Measurements from ENCODE around the gene MRO.

MRO gene

DNA sequence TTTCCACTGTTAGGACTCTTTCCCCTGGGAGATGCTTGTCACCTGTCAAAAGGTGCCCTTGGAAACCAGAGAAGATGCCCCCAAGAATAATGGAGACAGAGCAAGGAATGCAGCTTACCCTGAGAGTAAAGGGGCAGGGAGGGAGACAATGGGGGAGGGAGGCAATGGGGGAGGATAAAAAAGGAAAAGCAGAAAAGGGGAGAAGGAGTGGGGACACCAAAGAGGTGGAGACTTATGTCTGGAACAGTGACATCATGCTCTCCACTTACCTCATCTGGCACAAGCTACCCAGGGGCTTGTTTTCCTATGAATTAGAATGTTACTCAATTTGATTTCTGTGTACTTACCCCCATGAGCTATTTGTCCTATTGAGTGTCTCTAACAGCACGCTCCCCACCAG, 67.9 kb downstream of the MRO start:
- Mint-ChIP-seq H3K4me3 (peak overlapping the region in 1 of 3 experiments; percentile 8), H3K9me3 (no peaks in the 10 kb centered on the region), H3K27me3 (ENCODE audit: low read depth) (peaks cover 3% of the 10 kb centered on the region), H3K27ac (peak overlapping the region in 2 of 3 experiments; percentile 65 to 70), H3K4me1 (peaks cover 54% of the 10 kb centered on the region), H3K36me3 (ENCODE audit: low read depth) (no peaks in the 10 kb centered on the region)
- TF ChIP-seq, protein P1, sequence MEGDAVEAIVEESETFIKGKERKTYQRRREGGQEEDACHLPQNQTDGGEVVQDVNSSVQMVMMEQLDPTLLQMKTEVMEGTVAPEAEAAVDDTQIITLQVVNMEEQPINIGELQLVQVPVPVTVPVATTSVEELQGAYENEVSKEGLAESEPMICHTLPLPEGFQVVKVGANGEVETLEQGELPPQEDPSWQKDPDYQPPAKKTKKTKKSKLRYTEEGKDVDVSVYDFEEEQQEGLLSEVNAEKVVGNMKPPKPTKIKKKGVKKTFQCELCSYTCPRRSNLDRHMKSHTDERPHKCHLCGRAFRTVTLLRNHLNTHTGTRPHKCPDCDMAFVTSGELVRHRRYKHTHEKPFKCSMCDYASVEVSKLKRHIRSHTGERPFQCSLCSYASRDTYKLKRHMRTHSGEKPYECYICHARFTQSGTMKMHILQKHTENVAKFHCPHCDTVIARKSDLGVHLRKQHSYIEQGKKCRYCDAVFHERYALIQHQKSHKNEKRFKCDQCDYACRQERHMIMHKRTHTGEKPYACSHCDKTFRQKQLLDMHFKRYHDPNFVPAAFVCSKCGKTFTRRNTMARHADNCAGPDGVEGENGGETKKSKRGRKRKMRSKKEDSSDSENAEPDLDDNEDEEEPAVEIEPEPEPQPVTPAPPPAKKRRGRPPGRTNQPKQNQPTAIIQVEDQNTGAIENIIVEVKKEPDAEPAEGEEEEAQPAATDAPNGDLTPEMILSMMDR (IDR thresholded peaks at IDR 0.05; ENCODE audit: unreplicated experiment in 3 of 3): no peak

DNA sequence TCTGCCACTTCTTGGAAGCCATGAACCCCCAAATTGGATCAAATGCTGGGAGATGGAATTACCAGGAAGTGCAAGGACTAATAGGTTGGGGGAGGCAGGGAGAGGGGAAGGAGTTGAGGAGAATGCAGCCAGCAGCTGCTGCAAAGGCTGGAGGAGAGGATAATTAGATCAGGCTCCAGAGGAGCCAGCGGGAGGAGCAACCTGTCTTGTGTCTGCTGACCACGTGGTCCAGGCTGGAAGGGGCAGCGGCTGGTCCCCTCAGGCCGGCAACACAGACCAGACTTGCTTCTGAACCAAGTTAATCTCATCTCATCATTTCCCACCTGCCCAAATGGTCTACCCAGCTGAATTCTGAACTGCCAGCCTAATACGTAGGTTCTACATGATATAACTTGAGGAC, 68.3 kb downstream of the MRO start:
- Mint-ChIP-seq H3K4me3 (peak overlapping the region in 1 of 3 experiments; percentile 8), H3K27me3 (ENCODE audit: low read depth) (peaks cover 3% of the 10 kb centered on the region), H3K4me1 (peaks cover 58% of the 10 kb centered on the region), H3K27ac (peak overlapping the region in 2 of 3 experiments; percentile 65 to 70), H3K36me3 (ENCODE audit: low read depth) (no peaks in the 10 kb centered on the region), H3K9me3 (no peaks in the 10 kb centered on the region)
- TF ChIP-seq, protein P1 (IDR thresholded peaks at IDR 0.05; ENCODE audit: unreplicated experiment in 3 of 3): no peak

DNA sequence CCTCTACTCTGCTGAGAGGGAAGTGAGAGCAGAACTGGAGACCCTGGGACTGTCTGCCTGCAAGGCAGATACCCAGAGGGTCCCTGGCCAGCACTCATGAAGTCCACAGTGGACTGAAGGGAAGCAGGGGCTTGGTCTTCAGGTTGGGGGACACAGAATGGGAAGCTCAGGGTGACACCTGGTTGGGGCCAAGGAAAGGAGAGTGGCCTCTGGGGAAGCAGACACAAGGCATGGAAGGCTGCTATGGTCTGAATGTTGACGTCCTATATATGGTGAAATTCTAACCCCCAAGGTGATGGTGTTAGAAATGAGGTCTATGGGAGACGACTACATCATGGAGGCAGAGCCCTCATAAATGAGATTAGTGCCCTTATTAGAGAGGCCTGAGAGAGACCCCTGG, 69.3 kb downstream of the MRO start:
- no peak overlapping the region for H3K27ac Mint-ChIP-seq
- H3K36me3 Mint-ChIP-seq (ENCODE audit: low read depth): no peaks in the 10 kb centered on the region
- no peaks in the 10 kb centered on the region for H3K9me3 Mint-ChIP-seq
- TF ChIP-seq, protein P1 (IDR thresholded peaks at IDR 0.05; ENCODE audit: unreplicated experiment in 3 of 3): no peak
- no peak overlapping the region for H3K4me3 Mint-ChIP-seq
- H3K27me3 Mint-ChIP-seq (ENCODE audit: low read depth): peaks cover 3% of the 10 kb centered on the region
- H3K4me1 Mint-ChIP-seq: peaks cover 61% of the 10 kb centered on the region

DNA sequence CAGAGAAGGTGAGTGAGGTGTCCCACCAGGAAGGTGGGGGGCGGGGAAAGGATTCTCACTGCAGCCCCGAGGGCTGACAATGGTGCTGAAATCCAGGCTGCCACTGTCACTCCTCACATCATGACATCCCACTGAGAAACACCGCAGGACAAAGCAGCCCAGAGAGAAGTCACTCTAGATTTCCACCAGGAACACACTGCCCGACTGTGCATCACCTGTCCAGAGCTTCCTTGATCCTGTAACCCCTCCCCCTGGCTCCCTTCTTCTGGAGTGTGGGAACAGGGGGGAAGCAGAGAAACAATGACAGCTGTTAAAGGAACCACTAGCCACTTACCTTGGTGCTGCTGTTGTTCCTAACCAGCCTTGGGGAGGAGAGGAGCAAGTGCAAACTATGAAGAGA, 69.9 kb downstream of the MRO start:
- H3K4me3 Mint-ChIP-seq: no peak overlapping the region
- H3K4me1 Mint-ChIP-seq: peaks cover 65% of the 10 kb centered on the region
- no peaks in the 10 kb centered on the region for H3K9me3 Mint-ChIP-seq
- H3K27me3 Mint-ChIP-seq (ENCODE audit: low read depth): peaks cover 3% of the 10 kb centered on the region
- no peaks in the 10 kb centered on the region for H3K36me3 Mint-ChIP-seq (ENCODE audit: low read depth)
- peak overlapping the region in 2 of 3 experiments; percentile 60 to 89 for H3K27ac Mint-ChIP-seq
- TF ChIP-seq, protein P1 (IDR thresholded peaks at IDR 0.05; ENCODE audit: unreplicated experiment in 3 of 3): no peak

DNA sequence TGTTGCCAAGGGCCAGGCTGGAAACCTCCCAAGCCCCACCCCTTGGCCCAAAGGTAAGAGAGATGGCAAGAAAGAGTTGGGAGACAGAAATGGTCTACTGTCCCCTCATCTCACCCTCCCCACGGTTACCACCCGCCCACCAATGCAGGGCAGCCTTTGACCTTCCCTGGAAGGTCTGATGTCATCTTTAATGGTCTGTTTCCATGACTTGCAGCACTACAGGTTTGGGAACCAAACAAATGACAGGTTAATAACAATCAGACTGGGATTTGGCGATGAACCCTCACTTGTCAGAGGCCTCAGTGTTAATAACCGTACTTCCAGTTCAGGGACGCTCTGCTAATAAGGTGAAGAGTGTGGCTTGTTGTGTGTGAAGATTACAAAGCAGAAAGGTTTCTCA, 70.4 kb downstream of the MRO start:
- H3K4me1 Mint-ChIP-seq: peaks cover 70% of the 10 kb centered on the region

More for the DNA sequence above, 70.4 kb downstream of the MRO start:
- H3K27me3 Mint-ChIP-seq (ENCODE audit: low read depth): no peaks in the 10 kb centered on the region
- no peaks in the 10 kb centered on the region for H3K36me3 Mint-ChIP-seq (ENCODE audit: low read depth)
- no peak overlapping the region for H3K4me3 Mint-ChIP-seq
- H3K9me3 Mint-ChIP-seq: no peaks in the 10 kb centered on the region
- TF ChIP-seq, protein P1 (IDR thresholded peaks at IDR 0.05; ENCODE audit: unreplicated experiment in 3 of 3): no peak
- peak overlapping the region; percentile 60 to 89 (median 89) for H3K27ac Mint-ChIP-seq

Data from nephron (organoid).